Measurements from ENCODE around the gene CNEP1R1. TPM values are rescaled to one million over a fixed set of nuclear protein-coding genes. Genes with fewer than 3 reads are reported as not detected.
"Not testable (repeated sequence)": the region's sequence is repeated elsewhere in the genome, so short reads cannot be mapped to it uniquely, and the experiment has no call there.

Gene CNEP1R1
- total RNA-seq, 1 donor from 2014 or later = 25.6 TPM

GRCh38 chr16:50006964-50007363 is 18.1 kb upstream of the CNEP1R1 start:
- Histone ChIP-seq H3K27me3 (ENCODE audit: low read depth) (no peaks in the 10 kb centered on the region), H3K36me3 (no peaks in the 10 kb centered on the region), H3K27ac (no peak overlapping the region), H3K4me3 (no peak overlapping the region), H3K9me3 (no peaks in the 10 kb centered on the region), H3K4me1 (no peaks in the 10 kb centered on the region)
- DNase-seq (no peak), ATAC-seq (no peak)
- TF ChIP-seq CTCF (IDR thresholded peaks at IDR 0.05) = no peak
- intact Hi-C loops (cut with DNase I) = no loop called here

DNA sequence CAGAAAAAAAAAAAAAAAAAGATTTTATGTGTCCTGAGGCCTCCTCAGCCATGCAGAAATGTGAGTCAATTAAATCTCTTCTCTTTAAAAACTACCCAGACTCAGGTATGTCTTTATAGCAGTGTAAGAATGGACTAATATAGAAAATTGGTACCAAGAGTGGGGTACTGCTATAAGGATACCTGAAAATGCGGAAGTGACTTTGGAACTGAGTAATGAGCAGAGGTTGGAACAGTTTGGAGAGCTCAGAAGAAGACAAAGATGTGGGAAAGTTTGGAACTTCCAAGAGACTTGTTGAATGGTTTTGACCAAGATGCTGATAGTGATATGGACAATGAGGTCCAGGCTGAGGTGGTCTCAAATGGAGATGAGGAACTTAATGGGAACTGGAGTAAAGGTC is 17.3 kb upstream of the CNEP1R1 start:
- Histone ChIP-seq H3K4me3 (no peak overlapping the region), H3K27me3 (ENCODE audit: low read depth) (no peaks in the 10 kb centered on the region), H3K36me3 (no peaks in the 10 kb centered on the region), H3K9me3 (no peaks in the 10 kb centered on the region), H3K4me1 (no peaks in the 10 kb centered on the region), H3K27ac (no peak overlapping the region)
- intact Hi-C loops (cut with DNase I) = no loop called here
- no peak for DNase-seq
- ATAC-seq = no peak
- TF ChIP-seq CTCF (IDR thresholded peaks at IDR 0.05) = no peak

DNA sequence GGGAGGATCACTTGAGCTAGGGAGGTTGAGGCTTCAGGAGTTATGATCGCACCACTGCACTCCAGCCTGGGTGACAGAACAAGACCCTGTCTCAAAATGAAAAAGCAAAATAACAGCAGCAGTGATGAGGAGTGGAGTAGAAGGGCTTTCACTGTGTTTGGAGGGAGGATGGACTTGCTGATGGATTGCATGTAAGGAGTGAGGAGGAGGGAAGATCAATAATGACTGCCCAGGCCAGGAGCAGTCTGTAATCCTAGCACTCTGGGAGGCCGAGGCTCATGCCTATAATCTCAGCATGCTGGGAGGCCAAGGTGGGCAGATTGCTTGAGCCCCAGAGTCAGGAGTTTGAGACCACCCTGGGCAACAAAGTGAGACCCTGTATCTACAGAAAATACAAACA is 14.8 kb upstream of the CNEP1R1 start:
- DNase-seq (no peak), ATAC-seq (no peak)
- no peak for TF ChIP-seq CTCF (IDR thresholded peaks at IDR 0.05)
- Histone ChIP-seq H3K9me3 (no peaks in the 10 kb centered on the region), H3K4me1 (no peaks in the 10 kb centered on the region), H3K27ac (no peak overlapping the region), H3K36me3 (no peaks in the 10 kb centered on the region), H3K4me3 (no peak overlapping the region), H3K27me3 (ENCODE audit: low read depth) (no peaks in the 10 kb centered on the region)
- intact Hi-C loops (cut with DNase I) = no loop called here

GRCh38 chr16:50011707-50012106 is 13.3 kb upstream of the CNEP1R1 start:
- intact Hi-C loops (cut with DNase I) = no loop called here
- H3K36me3 ChIP-seq = no peaks in the 10 kb centered on the region
- H3K27me3 ChIP-seq (ENCODE audit: low read depth) = no peaks in the 10 kb centered on the region
- TF ChIP-seq CTCF (IDR thresholded peaks at IDR 0.05) = no peak
- ATAC-seq = peak; percentile 48 to 49
- no peak overlapping the region for H3K27ac ChIP-seq
- no peak overlapping the region for H3K4me3 ChIP-seq
- H3K9me3 ChIP-seq = no peaks in the 10 kb centered on the region
- no peak for DNase-seq
- no peaks in the 10 kb centered on the region for H3K4me1 ChIP-seq

- no peak overlapping the region for H3K4me3 ChIP-seq
- intact Hi-C loops (cut with DNase I) = no loop called here
- ATAC-seq (no peak), DNase-seq (no peak)
- H3K36me3 ChIP-seq = no peaks in the 10 kb centered on the region
- no peaks in the 10 kb centered on the region for H3K4me1 ChIP-seq
- no peaks in the 10 kb centered on the region for H3K9me3 ChIP-seq
- H3K27me3 ChIP-seq (ENCODE audit: low read depth) = no peaks in the 10 kb centered on the region
- no peak overlapping the region for H3K27ac ChIP-seq
- no peak for TF ChIP-seq CTCF (IDR thresholded peaks at IDR 0.05)
Observed at GRCh38 chr16:50012182-50012581, 12.8 kb upstream of the CNEP1R1 start.

DNA sequence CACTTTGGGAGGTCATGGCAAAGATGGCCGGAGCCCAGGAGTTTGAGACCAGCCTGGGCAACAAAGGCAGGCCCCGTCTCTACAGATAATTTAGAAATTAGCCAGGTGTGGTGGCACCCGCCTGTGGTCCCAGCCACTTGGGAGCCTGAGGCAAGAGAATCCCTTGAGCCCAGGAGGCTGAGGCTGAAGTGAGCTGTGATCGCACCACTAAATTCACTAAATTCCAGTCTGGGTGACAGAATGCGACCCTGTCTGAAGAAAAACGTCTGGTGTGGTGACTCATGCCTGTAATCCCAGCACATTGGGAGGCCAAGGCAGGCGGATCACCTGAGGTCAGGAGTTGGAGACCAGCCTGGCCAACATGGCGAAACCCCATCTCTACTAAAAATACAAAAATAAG is 10.8 kb upstream of the CNEP1R1 start:
- H3K4me3 ChIP-seq; H3K9me3 ChIP-seq; DNase-seq; H3K27me3 ChIP-seq (ENCODE audit: low read depth); ATAC-seq; H3K4me1 ChIP-seq; intact Hi-C loops (cut with DNase I); H3K36me3 ChIP-seq; H3K27ac ChIP-seq: not testable (repeated sequence)

Measured in lower lobe of right lung (tissue), 2 donors.